UCSD-AML1 (cell line): Measurements from ENCODE around the gene FYN.
A peak's percentile ranks its signal among the peaks of the same experiment; 100 is the strongest.
"Not testable (repeated sequence)": the region's sequence is repeated elsewhere in the genome, so short reads cannot be mapped to it uniquely, and the experiment has no call there.

Experiments
- DNase-seq: peaks from one replicate; lab custom pipeline; 2025; ENCODE audit not compliant: unreplicated experiment; lab: John Stamatoyannopoulos, UW

FYN gene

DNA sequence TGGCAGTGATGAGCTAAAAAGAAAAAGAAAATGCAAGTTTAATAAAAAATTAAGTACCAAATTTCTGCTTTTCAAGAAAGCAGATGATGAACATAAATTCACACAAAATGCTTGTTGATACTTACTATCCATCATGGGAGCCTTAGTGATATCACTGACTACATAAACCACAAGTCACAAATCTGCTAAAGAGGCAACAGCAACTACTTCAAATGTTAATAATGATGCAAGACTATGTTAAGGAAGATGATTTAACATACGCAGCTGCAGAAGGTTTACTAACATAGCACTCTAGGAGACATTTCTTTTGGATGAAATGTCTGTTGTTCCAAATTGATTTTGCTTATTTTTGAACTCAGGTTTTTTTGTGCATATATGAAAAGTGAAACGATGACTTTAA lies 18.6 kb downstream of the FYN start:
- no peak for DNase-seq

DNA sequence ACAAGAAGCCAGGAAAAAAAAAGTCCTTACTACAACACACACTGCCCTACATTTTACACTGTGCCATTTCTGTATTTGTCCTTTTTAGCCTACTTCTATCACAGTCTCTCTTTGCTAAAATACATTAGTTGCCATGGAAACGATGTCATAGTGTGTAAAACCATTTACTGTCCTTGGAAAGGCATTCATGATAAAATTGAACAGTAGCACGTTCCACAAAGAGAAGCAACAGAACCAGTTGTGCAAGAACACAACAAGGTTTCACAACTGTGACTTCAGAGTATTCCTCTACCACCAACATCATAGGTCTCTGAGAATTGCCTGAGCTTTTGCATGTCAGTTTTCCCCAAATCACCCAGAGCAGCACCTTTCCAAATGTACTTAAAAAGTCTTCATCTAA lies 20.5 kb downstream of the FYN start:
- no peak for DNase-seq

DNA sequence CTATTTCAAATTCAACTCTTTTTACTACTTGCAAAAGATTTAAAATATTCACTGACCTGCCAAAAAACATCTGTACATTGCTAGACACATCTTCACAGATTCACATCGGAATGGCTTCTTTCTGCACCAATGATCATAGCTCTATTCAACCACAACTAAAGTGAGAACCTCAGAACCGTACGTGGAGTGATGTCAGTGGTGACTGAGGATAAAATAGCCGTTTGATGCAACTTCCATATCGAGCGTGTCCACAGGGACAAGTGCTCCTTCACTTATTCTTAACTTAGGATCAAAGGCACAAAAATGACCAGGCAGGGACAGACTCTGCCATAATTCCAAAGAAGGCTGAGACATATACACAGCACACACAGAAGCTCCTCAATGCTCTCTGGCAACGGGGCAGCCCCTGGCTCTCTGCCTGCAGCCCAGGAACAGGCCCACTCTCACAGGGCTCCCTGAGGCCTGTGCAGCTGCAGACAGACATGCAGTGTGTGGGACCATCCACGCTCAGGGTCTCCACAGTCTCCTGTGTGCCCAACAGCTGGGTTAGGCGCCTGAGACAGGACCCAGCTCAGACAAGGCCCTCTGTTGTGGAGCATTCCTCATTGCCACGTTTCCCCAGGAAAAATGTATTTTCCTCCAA lies 22.8 kb downstream of the FYN start:
- no peak for DNase-seq

DNA sequence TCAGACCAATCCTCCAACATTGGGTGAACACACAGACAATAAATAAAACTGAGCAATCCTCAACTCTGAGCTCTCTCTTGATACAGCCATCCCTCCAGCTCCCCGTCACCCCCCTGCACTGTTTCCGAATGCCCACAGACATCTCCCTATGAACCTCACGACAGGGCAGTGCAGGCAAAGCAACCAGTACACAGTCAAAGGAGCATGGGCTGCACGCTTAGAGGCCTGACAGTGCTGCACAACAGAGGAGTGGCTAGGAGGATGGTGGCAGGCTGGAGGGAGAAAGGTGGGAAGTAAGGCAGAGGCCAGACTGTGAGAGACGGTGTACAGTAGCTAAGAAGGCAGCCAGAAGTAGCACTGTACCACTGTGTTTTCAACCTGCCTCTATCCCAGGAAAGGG lies 24.0 kb downstream of the FYN start:
- DNase-seq, result no peak

DNA sequence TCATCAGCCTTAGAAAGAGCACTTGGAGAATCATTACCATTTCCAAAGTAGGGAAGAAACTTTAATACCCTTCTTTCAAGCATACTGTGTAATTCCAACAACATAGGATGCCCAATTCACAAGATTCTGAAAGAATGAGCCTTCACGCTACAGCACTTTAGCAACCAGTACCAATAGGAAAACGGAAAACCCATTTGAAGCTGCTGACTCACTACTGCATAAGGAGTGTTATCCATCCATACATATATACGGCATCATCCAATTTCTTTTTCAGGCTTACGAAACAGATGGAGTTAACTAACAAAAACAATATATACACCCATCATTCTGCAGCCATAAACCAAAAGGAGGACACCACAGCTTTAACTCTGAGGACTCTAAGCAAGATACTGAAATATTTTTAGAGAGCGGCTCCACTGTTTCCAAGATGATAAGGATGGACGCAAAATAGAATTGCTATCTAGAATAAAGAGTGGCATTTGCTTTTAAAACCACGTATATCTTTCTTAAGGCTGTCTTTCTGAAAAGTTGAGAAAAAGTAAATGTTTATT lies 24.9 kb downstream of the FYN start:
- DNase-seq, result no peak

DNA sequence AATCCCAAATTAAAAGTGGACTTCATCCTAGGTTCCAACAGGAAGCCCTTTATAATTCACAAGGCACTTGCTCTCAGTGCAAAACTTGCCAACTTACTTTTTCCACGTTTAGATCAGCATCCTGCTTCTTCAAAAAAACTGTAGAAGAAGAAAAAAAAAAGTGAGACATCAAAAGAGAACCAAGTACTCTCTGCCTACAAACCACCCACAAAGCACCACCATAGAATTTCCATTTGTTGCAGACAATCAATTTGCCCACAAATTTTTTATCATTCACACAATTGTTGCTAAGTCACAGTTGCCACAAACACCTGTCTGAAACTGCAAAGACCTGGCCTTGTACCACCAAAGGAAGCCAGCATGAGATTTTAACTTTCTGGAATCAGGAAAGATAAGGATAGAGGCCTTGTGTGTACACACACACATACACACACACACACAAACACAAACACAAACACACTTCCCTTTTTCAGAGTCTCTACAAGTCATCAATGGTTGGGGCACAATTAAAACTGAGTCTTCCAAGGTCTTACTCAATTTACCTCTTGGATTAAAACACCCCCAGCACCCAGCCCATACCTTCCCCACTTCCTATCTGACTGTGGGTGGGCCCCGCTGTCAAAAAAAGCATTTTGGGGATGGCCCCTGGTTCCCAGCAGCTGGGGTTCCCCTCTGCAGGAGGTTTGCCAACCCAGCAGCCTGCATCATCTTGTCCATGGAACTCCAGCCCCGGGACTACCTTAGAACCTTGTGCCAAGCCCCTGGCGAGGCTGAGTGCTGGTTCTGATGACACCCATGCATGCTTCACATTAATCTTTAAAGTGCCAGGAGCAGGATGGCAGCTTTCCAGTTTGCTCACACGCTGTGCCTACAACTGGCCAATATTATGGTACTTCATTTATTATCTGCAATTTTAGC lies 26.5 kb downstream of the FYN start:
- no peak for DNase-seq

DNA sequence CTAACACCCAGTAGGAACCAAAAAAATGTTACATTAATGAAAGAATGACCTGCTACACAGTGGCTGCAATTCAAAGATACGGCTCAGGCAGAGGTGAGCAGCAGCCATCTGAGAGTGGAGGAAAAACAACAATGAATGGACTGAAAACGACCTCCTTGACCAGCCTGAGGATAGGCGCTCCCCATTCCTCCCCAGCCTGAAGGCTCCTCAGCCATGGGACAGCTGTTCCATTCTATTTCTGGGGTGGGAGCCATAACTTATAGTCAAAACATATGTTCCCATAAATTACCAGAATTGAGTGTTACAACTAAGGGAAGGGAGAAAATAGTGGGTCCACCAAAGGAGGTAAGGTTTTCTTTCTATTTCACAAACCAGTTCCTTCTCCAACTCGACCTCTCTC lies 27.2 kb downstream of the FYN start:
- DNase-seq, result no peak

DNA sequence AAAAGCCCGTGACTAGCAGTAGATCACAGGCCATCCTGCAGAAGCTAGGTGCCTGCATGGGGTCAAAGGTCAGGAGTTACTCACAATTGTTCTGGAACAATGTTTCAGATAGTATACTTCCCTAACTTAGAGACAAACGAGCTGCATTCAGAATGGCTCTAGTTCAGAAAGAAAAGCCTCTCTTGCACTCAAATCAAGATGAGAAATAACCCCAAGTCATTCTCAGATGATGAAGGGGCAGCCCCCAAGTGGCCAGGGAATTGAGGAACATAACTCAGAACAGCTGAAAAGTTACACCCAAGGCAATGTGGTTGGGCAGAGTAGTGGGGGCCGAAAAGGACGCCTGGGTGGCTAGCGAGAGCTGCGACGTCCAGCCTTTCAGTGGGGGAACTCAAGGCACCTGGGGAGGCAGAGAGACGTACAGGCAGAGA lies 27.8 kb downstream of the FYN start:
- no peak for DNase-seq

DNA sequence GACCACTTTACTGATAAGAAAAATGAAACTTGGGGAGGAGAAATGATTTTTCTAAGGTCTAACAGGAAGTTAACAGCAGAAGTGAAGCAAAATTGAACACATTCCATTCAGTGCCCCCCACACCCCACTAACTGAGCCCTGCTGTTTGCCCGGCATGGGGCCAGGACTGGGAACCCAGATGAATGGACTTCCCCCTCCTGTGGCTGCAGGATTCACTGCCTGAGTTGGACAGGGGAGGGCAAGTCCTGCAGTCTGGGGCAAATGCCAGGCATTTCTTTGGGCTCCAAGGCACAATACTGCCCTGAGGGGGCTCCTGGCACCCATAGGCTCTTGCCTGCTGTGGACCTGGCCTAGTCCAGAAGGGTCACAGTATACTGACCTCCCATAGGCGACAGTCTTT lies 28.3 kb downstream of the FYN start:
- no peak for DNase-seq

DNA sequence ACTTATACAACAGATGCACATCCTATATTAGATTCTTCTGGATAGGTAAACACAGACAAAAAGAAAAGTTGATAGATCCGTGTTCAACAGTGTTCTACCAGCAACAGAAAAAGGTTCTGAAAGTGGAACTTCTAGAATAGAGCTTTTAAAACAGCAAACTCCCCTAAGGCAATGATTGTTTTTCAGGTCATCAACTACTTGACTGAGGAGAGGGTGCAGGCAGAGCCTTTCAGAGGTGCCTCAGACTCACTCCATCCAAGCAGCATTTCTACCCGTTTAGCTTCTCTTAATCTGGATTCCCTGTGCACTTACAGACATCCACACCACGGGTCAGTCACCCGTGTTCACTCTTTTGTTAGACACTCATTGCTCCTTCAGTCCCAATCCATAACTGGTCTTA lies 28.9 kb downstream of the FYN start:
- DNase-seq, result no peak

DNA sequence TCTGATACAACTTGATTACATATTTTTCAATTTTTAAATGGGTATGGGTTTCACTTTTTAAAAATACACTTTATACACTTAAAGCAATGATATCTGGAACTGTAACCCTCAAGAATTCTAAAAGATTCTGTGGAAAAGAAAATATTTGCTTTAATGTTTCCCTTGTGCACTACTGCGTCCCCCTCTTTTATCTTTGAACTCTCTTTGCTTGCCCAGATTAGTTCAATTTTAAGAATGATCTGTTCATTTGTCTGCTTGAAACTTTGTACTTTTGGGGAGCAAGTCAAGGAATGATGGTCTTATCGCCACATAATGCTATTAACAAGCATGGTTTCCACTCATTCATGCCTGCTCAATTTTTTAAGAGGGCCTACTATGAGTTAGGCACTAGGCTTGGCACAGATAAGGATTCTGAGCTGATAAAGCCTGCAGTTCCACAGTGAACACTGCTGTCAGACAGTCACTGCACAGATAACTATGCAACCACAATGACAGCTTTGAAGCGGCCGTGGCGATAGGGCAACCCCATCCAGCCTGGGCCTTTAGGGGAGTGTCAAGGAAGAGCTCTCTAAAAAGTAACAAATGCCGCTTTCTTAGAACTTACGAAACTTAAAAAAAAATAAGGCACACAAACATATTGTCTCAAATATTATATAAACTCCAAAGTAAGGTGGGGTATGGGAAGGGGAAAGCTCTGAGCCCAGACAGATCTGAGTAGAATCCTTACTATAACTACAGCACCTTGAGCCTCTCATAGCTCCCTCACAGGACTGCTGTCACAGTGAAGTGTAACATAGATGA lies 29.7 kb downstream of the FYN start:
- DNase-seq, result peak; percentile 34

DNA sequence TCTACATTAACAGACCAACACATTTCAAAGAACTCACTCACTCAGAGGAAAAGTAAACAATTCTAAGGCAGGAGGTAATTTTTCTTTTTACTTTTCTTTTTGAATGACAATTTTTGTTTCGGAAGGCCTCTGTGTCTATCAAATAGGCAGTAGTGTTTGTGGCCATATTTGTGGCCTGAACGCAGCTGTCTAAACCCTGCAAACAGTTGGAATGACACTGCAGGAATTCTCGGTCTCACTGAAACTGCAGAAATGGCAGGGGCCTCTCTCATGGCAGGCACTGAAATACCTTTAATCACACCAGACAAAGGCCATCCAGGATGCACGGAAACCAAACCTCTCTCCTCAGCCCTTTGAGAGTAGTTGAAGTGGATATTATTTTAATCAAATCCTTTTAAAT lies 30.4 kb downstream of the FYN start:
- peak; percentile 28 for DNase-seq

DNA sequence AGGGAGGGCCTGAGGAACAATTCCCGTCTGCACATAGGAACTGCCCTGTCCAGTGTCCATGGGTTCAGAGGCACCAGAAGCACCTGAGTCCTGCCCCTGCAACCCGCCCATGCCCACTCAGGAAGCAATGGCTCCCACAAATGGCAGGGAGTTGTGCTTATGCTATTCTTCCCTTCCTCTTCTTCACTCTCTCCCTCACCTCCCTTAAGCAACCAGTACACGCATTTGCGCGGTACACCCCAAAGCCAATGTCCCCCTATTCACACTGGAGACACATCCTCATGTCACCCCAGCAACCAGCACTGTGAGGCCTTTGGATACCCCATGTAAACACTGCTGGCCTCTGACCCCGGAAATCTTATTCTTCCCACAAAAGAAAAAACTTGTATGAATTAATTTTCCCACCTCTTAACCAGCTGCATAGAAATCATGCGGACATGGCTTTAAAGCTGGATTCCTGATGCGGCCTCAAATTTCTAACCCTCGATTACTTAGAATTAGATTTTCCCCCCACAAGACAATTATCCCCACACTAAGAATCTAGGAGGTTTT lies 30.9 kb downstream of the FYN start:
- no peak for DNase-seq

DNA sequence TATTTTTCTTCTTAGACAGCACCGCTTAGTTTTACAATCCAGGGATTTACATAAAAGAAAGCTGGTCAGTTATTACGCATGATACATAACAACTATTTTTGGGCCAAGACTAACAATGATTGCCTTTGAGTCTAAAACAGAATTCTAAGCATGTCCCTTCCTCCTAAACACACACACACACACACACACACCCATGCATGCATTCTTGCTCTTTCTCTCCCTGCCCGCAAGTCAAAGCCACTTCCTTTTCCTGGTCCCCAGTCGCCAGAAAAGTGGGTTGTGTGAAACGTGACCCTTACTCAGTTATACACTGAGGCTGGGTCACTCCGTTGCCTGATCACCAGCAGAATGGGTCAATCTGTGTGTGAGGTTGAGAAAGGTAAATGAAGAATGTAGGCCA lies 31.4 kb downstream of the FYN start:
- peak; percentile 65 for DNase-seq

DNA sequence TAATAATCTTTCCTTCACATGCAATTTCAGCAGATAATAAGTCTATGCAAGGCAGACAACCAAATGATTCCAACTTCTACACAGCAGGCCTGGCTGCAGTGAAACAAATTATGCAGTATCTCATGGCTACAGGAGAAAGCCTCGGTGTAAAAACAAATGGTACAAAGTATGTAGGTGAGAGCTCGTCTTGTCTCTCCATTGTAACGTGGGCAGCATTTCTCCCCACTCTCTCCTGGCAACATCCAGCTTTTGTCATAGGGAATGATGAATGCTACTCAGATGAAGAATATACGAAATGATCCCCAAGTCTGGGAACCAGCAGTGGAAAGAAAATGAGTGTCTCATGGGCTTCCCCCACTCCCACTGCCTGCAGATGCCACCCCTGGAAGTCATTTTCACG lies 32.4 kb downstream of the FYN start:
- DNase-seq, result no peak

DNA sequence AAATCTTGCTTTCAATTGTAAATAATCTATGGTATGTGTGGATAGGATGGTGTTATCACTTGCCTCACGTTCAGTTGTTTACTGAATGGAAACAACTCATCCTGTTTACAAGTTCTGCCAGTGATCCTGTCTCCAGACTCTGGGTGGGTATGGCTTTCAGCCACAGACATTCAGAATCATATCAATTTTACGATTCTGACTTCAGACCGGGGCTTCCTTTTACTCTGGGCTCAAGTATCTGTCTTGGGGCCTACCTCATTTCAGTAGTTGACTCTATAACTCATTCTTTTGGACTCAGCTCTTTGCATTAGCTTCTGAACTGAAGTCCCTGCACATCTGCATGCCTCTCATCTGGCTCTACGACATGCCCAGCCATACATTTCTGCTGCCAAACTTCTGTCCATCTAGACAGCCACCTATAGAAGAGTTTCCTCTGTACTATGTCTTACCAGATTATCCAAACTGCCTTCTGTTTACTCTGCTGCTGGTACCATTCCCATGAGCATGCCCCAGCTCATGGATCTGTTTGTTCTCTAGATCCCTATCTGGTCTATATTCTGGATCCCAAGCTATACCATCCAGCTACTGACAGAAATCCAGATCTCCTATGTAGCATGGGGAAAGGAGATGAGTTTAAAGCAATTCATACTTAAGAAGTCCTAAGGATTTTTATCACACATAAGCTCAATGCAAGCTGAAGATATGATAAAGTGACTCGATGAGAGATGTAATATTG lies 34.3 kb downstream of the FYN start:
- no peak for DNase-seq

DNA sequence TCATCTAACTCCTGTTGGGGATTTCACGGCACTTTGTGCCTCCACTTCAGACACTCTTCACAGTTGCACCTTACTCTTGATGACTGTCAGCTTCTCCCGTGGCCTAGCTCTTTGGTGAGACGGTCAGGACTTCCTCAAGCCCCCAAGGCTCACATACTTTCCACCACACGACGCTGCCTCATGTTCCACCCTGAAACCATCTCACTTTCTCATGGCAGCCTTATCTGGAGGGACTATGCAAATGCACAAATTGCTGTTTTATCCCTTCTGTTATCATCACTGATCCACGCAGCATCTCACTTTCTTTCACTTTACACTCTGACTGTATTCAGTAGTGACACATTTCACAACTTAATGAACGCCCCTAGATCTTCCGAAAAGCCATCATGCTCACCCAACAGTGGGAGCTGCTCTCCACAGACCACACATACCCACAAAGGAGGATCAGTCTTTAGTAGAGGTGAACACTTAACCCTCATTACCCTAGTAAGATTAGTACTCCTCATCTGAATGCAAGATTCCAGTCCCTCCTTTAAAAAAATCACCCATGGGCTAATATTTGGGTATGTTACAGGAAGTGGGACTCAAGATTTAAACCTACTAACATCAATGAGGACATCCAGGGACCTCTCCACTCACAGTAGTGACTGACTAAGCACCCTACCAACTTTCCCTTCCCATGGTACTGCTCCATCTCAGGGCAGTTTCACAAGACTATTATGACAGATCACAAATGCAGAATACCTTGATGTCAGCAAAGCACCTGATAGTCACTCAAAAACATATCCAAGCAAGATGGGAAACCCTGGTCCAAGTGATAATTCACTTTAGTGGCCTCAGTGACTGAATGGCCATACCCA lies 35.4 kb downstream of the FYN start:
- DNase-seq, result no peak

DNA sequence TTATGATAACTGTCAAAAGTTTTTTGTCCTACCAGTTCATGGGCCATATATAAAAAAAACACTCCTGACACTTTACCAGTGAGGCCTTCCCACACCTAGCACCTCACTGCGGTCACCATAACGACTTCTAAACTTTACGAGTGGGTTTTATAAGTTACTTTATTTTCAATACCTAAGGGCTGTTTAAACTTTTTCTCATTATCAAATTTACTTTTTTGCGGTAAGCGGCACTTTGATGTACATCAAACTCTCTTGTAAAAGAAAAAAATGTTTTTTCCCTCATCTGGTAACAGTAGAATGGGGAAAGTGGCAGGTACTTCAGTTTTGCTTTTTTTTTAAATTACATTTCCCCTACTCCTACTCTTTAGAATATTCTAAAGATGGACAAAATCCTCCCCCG lies 36.2 kb downstream of the FYN start:
- no peak for DNase-seq

DNA sequence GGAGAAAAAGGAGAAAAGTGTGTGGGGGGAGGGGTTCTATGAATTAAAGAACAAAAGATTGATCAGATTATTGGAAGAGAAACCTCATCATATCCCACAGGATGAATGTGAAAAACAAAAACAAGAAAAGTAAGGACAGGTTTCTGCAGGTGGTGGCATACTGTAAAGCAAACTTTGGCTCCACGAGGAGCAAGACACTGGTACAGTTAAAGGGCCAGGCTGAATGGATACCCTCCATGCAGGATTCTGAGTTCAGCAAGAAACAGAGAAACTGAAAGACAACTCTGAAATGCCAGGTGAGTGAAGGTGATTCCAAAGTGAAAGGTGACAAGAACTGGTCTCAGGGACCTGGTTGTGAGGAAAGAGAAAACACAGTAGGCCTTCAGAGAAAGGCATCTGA lies 37.4 kb downstream of the FYN start:
- no peak for DNase-seq

DNA sequence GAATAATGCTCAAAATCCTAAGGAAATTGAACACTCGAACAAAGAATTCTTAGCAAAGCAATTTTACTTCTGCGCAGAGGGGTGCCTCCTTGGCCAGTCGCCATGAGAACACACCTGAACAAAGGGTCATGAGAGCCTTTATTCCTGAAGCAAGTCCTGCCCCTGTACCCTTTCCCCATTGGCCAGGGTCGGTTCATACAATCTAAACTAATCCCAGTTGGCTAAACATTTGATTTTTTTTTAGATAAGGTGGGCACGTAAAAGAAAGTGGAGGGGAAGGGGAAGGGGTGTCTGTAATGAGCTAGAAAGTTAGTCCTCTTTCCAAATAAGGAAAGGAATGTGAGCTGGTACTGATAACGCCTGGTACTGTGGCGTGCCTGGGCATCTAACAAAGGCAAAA lies 37.9 kb downstream of the FYN start:
- not testable (repeated sequence) for DNase-seq
